Cardiac fibroblast (primary cell): ENCODE data around the gene ABHD18.
"Not testable (repeated sequence)": the region's sequence is repeated elsewhere in the genome, so short reads cannot be mapped to it uniquely, and the experiment has no call there.

ENCODE experiments used
- DNase-seq, 2 donors: peaks; one replicate each; pipeline versions ENCODE4 v3.0.0 to v3.0.0-alpha.2; 2010; ENCODE audit warnings: low read depth in 2 of 2
- H3K4me3 ChIP-seq, 2 donors: replicated peaks in 1 of 2; 1 replicate in 1 of 2; 2 replicates in 1 of 2; pipeline ENCODE4 v1.5.1; 2011; ENCODE audit warnings: low read depth in 2 of 2, low read length in 2 of 2, mild to moderate bottlenecking in 2 of 2, moderate library complexity in 1 of 2
- CTCF ChIP-seq: IDR thresholded peaks from one replicate; pipeline ENCODE4 v1.5.1; 2011; ENCODE audit warnings: low read depth, mild to moderate bottlenecking, low read length, inconsistent platforms

Gene ABHD18

GRCh38 chr4:127993151-127993550 is 27.9 kb downstream of the ABHD18 start:
- no peak overlapping the region for H3K4me3 ChIP-seq
- TF ChIP-seq CTCF: no peak
- no peak for DNase-seq

DNA sequence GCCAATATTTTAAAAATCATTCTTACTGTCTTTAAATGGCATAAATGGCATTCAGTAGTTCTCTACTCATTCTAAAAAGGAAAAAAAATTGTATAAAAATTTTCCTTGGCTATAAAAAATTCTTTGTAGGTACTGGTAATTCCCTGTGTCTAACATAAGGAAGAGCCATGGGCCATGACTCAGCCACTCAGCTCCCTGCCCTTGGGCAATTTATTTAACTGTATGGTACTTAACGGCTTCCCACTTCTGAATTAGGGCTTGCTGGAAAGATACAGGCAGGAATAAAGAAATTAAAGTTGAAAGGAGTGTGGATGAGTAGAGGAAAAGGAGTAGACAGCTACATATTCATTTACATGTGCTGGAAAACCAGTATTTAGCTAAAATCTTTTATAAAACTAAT is 30.6 kb downstream of the ABHD18 start:
- TF ChIP-seq CTCF: no peak
- peak in 1 of 2 donors; percentile 30 for DNase-seq
- H3K4me3 ChIP-seq: no peak overlapping the region

DNA sequence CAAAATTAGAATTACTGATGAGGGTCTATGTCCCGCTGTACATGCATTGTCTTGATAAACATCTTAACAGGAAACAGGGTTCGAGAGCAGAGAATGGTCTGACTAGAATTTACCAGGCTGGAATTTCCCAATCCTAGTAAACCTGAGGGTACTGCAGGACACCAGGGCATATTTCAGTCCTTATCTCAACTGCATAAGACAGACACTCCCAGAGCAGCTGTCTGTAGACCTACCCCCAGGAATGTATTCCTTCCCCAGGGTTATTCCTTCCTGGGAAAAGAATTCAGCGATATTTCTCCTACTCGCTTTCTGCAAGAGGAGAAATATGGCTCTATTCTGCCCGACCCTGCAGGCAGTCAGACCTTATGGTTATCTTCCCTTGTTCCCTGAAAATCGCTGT is 31.3 kb downstream of the ABHD18 start:
- DNase-seq, H3K4me3 ChIP-seq: not testable (repeated sequence)

- peak; percentile 59 to 70 for DNase-seq
- peak; percentile 31 for TF ChIP-seq CTCF
Measured at GRCh38 chr4:127997534-127998388, 32.6 kb downstream of the ABHD18 start.

DNA sequence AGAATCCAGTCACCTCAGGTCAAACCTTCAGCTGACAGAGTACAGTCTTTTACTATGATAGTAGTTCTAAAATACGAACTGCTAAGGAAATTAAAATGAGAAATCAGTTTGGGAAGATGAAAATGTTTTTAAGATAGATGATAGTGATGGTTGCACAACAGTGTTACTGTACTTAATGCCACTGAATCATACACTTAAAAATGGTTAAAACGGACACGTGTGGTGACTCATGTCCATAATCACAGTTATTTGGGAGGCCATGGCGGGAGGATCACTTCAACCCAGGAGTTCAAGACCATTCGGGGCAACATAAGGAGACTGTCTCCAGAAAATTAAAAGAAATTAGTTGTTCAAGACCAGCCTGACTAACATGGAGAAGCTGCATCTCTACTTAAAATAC is 41.4 kb downstream of the ABHD18 start:
- DNase-seq: peak; percentile 34 to 71
- no peak for TF ChIP-seq CTCF

More at GRCh38 chr4:127997534-127998388, 32.6 kb downstream of the ABHD18 start:
- no peak overlapping the region for H3K4me3 ChIP-seq

GRCh38 chr4:128009428-128009827 is 44.2 kb downstream of the ABHD18 start:
- no peak for TF ChIP-seq CTCF
- H3K4me3 ChIP-seq: no peak overlapping the region
- DNase-seq: no peak

More for the DNA sequence above, 41.4 kb downstream of the ABHD18 start:
- no peak overlapping the region for H3K4me3 ChIP-seq

DNA sequence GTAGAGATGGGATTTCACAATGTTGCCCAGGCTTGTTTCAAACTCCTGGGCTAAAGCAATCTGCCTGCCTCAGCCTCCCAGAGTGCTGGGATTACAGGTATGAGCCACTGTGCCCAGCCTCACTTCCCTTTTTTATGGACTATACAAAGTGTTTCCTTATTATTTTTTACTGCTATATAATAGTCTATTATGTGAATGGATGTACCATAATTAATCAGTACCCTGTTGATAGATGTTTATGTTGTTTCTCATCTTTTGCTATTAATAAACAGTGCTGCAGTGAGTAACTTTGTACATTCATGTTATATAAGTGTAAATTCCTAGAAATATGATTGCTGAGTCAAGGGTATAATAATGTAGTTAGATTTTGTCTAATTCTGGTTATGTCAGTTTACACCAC is 60.1 kb downstream of the ABHD18 start:
- no peak for TF ChIP-seq CTCF
- DNase-seq: no peak
- no peak overlapping the region for H3K4me3 ChIP-seq
